Gastrocnemius medialis (tissue), 4 donors: Measurements from ENCODE around the gene NPAS3.

Experiments
- POLR2A ChIP-seq, 2 donors: fragments of 450-650 bp; IDR thresholded peaks; one replicate each; pipeline ENCODE4 v1.6.1; 2017; ENCODE audit warnings: antibody characterized with exemption in 2 of 2, mild to moderate bottlenecking in 2 of 2, moderate library complexity in 2 of 2
- TF ChIP-seq, protein P1 (sequence below), 5 experiments: fragments of 450-650 bp in 3 of 5; fragments of 200-600 bp in 2 of 5; sonication (generic) in 2 of 5; IDR thresholded peaks in 4 of 5; conservative IDR thresholded peaks in 1 of 5; 1 replicate in 4 of 5; 2 replicates in 1 of 5; pipeline ENCODE4 v1.5.1; 2016 to 2019; ENCODE audit warnings: antibody characterized with exemption in 5 of 5, mild to moderate bottlenecking in 3 of 5, moderate library complexity in 3 of 5

- TF ChIP-seq, protein P1, sequence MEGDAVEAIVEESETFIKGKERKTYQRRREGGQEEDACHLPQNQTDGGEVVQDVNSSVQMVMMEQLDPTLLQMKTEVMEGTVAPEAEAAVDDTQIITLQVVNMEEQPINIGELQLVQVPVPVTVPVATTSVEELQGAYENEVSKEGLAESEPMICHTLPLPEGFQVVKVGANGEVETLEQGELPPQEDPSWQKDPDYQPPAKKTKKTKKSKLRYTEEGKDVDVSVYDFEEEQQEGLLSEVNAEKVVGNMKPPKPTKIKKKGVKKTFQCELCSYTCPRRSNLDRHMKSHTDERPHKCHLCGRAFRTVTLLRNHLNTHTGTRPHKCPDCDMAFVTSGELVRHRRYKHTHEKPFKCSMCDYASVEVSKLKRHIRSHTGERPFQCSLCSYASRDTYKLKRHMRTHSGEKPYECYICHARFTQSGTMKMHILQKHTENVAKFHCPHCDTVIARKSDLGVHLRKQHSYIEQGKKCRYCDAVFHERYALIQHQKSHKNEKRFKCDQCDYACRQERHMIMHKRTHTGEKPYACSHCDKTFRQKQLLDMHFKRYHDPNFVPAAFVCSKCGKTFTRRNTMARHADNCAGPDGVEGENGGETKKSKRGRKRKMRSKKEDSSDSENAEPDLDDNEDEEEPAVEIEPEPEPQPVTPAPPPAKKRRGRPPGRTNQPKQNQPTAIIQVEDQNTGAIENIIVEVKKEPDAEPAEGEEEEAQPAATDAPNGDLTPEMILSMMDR (IDR thresholded peaks at IDR 0.05 in 4 of 5, conservative IDR thresholded peaks at IDR 0.05 in 1 of 5): no peak
- no peak for TF ChIP-seq POLR2A (IDR thresholded peaks at IDR 0.05)
Measured at GRCh38 chr14:33534104-33534503, 595.4 kb downstream of the NPAS3 start.
